PC-9 (cell line): ENCODE results near the gene DES.

Source experiments
- EZH2 ChIP-seq: fragments of 200-600 bp; sonication (generic); IDR thresholded peaks from 2 replicates; pipeline ENCODE4 v1.8.0; 2017; ENCODE audit warnings: antibody characterized with exemption, low read depth
- TF ChIP-seq, protein P1 (sequence below): fragments of 200-600 bp; sonication (generic); conservative IDR thresholded peaks from 2 replicates; pipeline ENCODE4 v1.6.1; 2017; ENCODE audit warnings: mixed run types, antibody characterized with exemption, mild to moderate bottlenecking, moderate library complexity

DNA sequence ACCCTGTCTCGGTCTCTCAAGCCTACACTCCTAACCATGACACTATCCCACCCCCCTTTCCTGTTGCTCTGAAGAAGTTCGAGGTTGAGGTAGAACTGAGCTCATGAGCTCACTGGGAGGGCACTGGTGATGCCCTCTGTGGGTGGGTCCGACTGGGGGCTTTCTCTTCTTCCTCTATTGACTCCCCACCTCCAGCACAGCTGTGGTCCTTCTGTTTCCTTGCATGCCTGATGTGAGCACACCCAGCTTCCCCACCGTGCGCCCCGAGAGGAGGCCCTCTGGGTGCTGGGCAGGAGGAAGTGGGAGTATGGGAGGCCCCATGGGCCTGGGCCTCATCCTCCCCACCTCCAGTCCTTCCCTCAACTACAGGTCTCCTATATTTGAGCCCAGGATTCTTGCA lies 37.4 kb downstream of the DES start:
- TF ChIP-seq, protein P1, sequence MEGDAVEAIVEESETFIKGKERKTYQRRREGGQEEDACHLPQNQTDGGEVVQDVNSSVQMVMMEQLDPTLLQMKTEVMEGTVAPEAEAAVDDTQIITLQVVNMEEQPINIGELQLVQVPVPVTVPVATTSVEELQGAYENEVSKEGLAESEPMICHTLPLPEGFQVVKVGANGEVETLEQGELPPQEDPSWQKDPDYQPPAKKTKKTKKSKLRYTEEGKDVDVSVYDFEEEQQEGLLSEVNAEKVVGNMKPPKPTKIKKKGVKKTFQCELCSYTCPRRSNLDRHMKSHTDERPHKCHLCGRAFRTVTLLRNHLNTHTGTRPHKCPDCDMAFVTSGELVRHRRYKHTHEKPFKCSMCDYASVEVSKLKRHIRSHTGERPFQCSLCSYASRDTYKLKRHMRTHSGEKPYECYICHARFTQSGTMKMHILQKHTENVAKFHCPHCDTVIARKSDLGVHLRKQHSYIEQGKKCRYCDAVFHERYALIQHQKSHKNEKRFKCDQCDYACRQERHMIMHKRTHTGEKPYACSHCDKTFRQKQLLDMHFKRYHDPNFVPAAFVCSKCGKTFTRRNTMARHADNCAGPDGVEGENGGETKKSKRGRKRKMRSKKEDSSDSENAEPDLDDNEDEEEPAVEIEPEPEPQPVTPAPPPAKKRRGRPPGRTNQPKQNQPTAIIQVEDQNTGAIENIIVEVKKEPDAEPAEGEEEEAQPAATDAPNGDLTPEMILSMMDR = no peak
- no peak for TF ChIP-seq EZH2
